K562 (cell line): ENCODE data around the gene NEDD8. TPM values are rescaled to one million over a fixed set of nuclear protein-coding genes. Genes with fewer than 3 reads are reported as not detected.

Experiments
- BHLHE40 ChIP-seq: IDR thresholded peaks from 2 replicates; pipeline ENCODE4 v1.6.1; 2011; ENCODE audit warnings: low read length, improper control_type of control experiment
- BMI1 ChIP-seq: fragments of 150-350 bp; IDR thresholded peaks from 2 replicates; pipeline ENCODE4 v1.6.1; 2014; ENCODE audit warnings: low read length
- CBFA2T2 ChIP-seq: fragments of 450-650 bp; conservative IDR thresholded peaks from 2 replicates; pipeline ENCODE4 v1.6.1; 2017; ENCODE audit warnings: mild to moderate bottlenecking
- CTBP1 ChIP-seq: fragments of 450-650 bp; IDR thresholded peaks from 2 replicates; pipeline ENCODE4 v1.6.1; 2016; ENCODE audit warnings: borderline replicate concordance
- ESRRA ChIP-seq: fragments of 450-650 bp; IDR thresholded peaks from 2 replicates; pipeline ENCODE4 v1.6.1; 2014; ENCODE audit warnings: low read depth, mild to moderate bottlenecking, moderate library complexity, borderline replicate concordance
- HOXB6 ChIP-seq: fragments of 250-450 bp; sonication (Bioruptor Pico); IDR thresholded peaks from 2 replicates; pipeline ENCODE4 v1.5.1; 2022; ENCODE audit warnings: mild to moderate bottlenecking, borderline replicate concordance
- KDM5B ChIP-seq: fragments of 200-600 bp; sonication (generic); IDR thresholded peaks from 2 replicates; pipeline ENCODE4 v1.6.1; 2012; ENCODE audit warnings: low read depth, mild to moderate bottlenecking, moderate library complexity, low read length, control low read depth, inconsistent platforms; ENCODE audit not compliant: insufficient replicate concordance
- KLF13 ChIP-seq: fragments of 450-650 bp; IDR thresholded peaks from 2 replicates; pipeline ENCODE4 v1.6.1; 2016; ENCODE audit warnings: missing genetic modification characterization, low read depth, mild to moderate bottlenecking, missing compliant biosample characterization, moderate library complexity, borderline replicate concordance
- RAD21 ChIP-seq, 2 experiments: fragments of 250-450 bp in 1 of 2; fragments of 450-650 bp in 1 of 2; sonication (Bioruptor Pico) in 1 of 2; formaldehyde crosslinking in 1 of 2; IDR thresholded peaks in 1 of 2; conservative IDR thresholded peaks in 1 of 2; 2 replicates each; pipeline versions ENCODE4 v1.4.0 to v1.8.0; 2020 to 2022; ENCODE audit warnings: mild to moderate bottlenecking in 2 of 2, moderate library complexity in 1 of 2
- SIN3A ChIP-seq, 2 experiments: fragments of 150-350 bp in 1 of 2; IDR thresholded peaks; 2 replicates each; pipeline ENCODE4 v1.6.1; 2011 to 2016; ENCODE audit warnings: borderline replicate concordance in 2 of 2, low read depth in 2 of 2, low read length in 2 of 2, mild to moderate bottlenecking in 2 of 2, moderate library complexity in 2 of 2; ENCODE audit not compliant: control insufficient read depth in 1 of 2
- TAF9B ChIP-seq: fragments of 450-650 bp; IDR thresholded peaks from 2 replicates; pipeline ENCODE4 v1.6.1; 2018; ENCODE audit warnings: mild to moderate bottlenecking; ENCODE audit not compliant: partially characterized antibody
- TEAD4 ChIP-seq, 2 experiments: sonication (generic) in 1 of 2; formaldehyde crosslinking in 1 of 2; IDR thresholded peaks; 2 replicates each; pipeline versions ENCODE4 v1.6.1 to v1.8.0; 2012 to 2022; ENCODE audit warnings: borderline replicate concordance in 1 of 2, inconsistent platforms in 1 of 2, low read length in 1 of 2, mild to moderate bottlenecking in 1 of 2, missing genetic modification reagents in 1 of 2
- TFAM ChIP-seq: fragments of 250-450 bp; sonication (Bioruptor Pico); conservative IDR thresholded peaks from 2 replicates; pipeline ENCODE4 v1.5.0; 2021; ENCODE audit warnings: mild to moderate bottlenecking, moderate library complexity
- ZNF124 ChIP-seq: sonication (generic); formaldehyde crosslinking; IDR thresholded peaks from 2 replicates; pipeline ENCODE4 v1.8.1; 2022; ENCODE audit warnings: missing genetic modification reagents
- ZNF436 ChIP-seq: fragments of 250-450, 450-650 bp; sonication (Bioruptor Pico); formaldehyde crosslinking; IDR thresholded peaks from 2 replicates; pipeline ENCODE4 v1.7.0; 2020; ENCODE audit warnings: mild to moderate bottlenecking
- polyA plus RNA-seq, 8 experiments: library from polyadenylated mRNA; depleted of rRNA in 4 of 8; stranded (reverse) in 5 of 8; unstranded in 3 of 8; fragments of >200 nt; fragmentation: Nextera tagmentation in 2 of 8; fragmentation: Illumina TruSeq in 1 of 8; extraction: Ambion mirVana in 2 of 8; extraction: Trizol in 1 of 8; gene quantifications; 2 replicates each; pipeline versions ENCODE4 v1.2.1 to v1.2.3, GENCODE V29; 2011 to 2014; ENCODE audit warnings: inconsistent platforms in 1 of 8, missing spikeins in 1 of 8
- total RNA-seq, 7 experiments: library from RNA; depleted of rRNA in 6 of 7; stranded (reverse); fragments of >200 nt in 6 of 7; fragmentation: Illumina TruSeq in 2 of 7; extraction: Trizol in 2 of 7; gene quantifications; 2 replicates each; pipeline versions ENCODE4 v1.2.1 to v1.2.3, GENCODE V29; 2011 to 2021; ENCODE audit warnings: low replicate concordance in 1 of 7
- TF ChIP-seq, protein P1 (sequence below), 2 experiments: fragments of 150-350 bp in 1 of 2; IDR thresholded peaks; 2 replicates each; pipeline ENCODE4 v1.6.1; 2012 to 2016; ENCODE audit warnings: low read depth in 2 of 2, low read length in 2 of 2, mild to moderate bottlenecking in 1 of 2, moderate library complexity in 1 of 2
- TF ChIP-seq, protein P2 (sequence below), 2 experiments: fragments of 450-650 bp in 1 of 2; sonication (generic) in 1 of 2; formaldehyde crosslinking in 1 of 2; IDR thresholded peaks in 1 of 2; conservative IDR thresholded peaks in 1 of 2; 2 replicates each; pipeline versions ENCODE4 v1.6.1 to v1.8.1; 2016 to 2023; ENCODE audit warnings: mild to moderate bottlenecking in 2 of 2, moderate library complexity in 2 of 2, inconsistent platforms in 1 of 2, missing genetic modification reagents in 1 of 2

NEDD8 gene
- total and polyA plus RNA-seq, 9 of the 15 experiments (the other 6 are each of a cell fraction or from before 2014, with no cell fraction given): 142 to 691 (median 260) TPM

DNA sequence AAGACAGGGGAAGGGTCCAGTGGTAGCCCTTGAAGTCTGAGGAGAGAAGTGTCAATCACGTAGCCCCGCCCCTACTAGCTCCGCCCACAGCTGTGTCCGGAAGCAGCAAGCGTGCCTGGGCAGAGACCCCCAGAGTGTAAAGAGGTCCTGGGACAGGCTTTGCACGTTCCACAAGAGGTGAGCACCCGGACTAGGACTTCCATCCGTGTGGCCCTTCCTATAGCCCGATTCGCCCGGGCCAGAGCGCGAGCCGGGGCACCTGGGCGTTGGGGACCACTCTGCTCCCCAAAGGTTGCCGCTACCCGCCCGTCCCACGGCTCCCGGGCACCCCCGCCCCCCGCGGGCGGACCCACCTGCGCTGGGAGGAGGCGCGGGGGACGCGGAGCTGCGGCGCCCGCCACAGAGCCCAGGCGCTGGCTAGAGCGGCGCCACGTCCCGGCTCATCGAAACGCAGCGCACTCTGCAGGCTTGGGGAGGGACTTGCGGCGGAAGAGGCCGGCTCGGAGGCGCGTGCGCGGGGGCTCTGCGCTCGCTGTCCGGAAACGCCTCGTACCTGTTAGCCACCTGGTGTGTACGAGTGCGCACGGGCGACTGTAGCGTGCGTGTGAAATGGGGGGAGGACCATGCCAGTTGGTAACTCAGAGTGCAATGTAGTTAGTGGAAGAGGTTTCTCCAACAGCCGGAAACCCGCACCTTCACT lies 39.1 kb upstream of the NEDD8 start, which contains the start of gene RABGGTA (continued):
- TF ChIP-seq KDM5B: peak; percentile 46
- TF ChIP-seq TFAM (CRISPR knock-in tag): no peak
- 0 out of 2 replicates have a peak, but pooled peaks have one; percentile 54 for TF ChIP-seq KLF13 (tag)
- TF ChIP-seq TAF9B: no peak
- TF ChIP-seq ESRRA: peak; percentile 58; the same call in 1 of the 2 replicates
- TF ChIP-seq TEAD4 (IDR thresholded peaks at IDR 0.05; ENCODE audit: low read length): 0 out of 2 replicates have a peak, but pooled peaks have one; percentile 18
- no peak for TF ChIP-seq TEAD4 (CRISPR knock-in tag; IDR thresholded peaks at IDR 0.05; ENCODE audit: borderline replicate concordance)
- peak in 1 of 2 experiments; percentile 79; a peak in 1 of 4 replicates for TF ChIP-seq SIN3A (IDR thresholded peaks at IDR 0.05; ENCODE audit: borderline replicate concordance in 2 of 2, control insufficient read depth in 1 of 2, low read depth in 2 of 2, low read length in 2 of 2)
- TF ChIP-seq, protein P1, sequence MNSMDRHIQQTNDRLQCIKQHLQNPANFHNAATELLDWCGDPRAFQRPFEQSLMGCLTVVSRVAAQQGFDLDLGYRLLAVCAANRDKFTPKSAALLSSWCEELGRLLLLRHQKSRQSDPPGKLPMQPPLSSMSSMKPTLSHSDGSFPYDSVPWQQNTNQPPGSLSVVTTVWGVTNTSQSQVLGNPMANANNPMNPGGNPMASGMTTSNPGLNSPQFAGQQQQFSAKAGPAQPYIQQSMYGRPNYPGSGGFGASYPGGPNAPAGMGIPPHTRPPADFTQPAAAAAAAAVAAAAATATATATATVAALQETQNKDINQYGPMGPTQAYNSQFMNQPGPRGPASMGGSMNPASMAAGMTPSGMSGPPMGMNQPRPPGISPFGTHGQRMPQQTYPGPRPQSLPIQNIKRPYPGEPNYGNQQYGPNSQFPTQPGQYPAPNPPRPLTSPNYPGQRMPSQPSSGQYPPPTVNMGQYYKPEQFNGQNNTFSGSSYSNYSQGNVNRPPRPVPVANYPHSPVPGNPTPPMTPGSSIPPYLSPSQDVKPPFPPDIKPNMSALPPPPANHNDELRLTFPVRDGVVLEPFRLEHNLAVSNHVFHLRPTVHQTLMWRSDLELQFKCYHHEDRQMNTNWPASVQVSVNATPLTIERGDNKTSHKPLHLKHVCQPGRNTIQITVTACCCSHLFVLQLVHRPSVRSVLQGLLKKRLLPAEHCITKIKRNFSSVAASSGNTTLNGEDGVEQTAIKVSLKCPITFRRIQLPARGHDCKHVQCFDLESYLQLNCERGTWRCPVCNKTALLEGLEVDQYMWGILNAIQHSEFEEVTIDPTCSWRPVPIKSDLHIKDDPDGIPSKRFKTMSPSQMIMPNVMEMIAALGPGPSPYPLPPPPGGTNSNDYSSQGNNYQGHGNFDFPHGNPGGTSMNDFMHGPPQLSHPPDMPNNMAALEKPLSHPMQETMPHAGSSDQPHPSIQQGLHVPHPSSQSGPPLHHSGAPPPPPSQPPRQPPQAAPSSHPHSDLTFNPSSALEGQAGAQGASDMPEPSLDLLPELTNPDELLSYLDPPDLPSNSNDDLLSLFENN (IDR thresholded peaks at IDR 0.05; ENCODE audit: low read depth in 2 of 2, low read length in 2 of 2): peak in 1 of 2 experiments; percentile 77; a peak in 1 of 4 replicates
- peak; percentile 65 for TF ChIP-seq BHLHE40
- TF ChIP-seq CTBP1: peak; percentile 82; the same call in 1 of the 2 replicates
- no peak for TF ChIP-seq ZNF436 (CRISPR knock-in tag)
- TF ChIP-seq, protein P2, sequence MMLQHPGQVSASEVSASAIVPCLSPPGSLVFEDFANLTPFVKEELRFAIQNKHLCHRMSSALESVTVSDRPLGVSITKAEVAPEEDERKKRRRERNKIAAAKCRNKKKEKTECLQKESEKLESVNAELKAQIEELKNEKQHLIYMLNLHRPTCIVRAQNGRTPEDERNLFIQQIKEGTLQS (IDR thresholded peaks at IDR 0.05): no peak
- TF ChIP-seq, protein P2 (CRISPR knock-in tag; conservative IDR thresholded peaks at IDR 0.05): no peak
- TF ChIP-seq CBFA2T2: no peak
- no peak for TF ChIP-seq HOXB6 (CRISPR knock-in tag)
- no peak for TF ChIP-seq BMI1
- TF ChIP-seq ZNF124 (CRISPR knock-in tag): no peak
- 0 out of 4 replicates have a peak, but pooled peaks of 1 of the 2 experiments have one; percentile 14 for TF ChIP-seq RAD21 (CRISPR knock-in tag; conservative IDR thresholded peaks at IDR 0.05 in 1 of 2, IDR thresholded peaks at IDR 0.05 in 1 of 2)
